ENCODE results near the gene GIMD1. TPM values are rescaled to one million over a fixed set of nuclear protein-coding genes. Genes with fewer than 3 reads are reported as not detected.

Gene GIMD1
- total RNA-seq, 6 experiments from 2014 or later = not detected

GRCh38 chr4:106315476-106315967 is 53.1 kb downstream of the GIMD1 start:
- TF ChIP-seq CTCF (IDR thresholded peaks at IDR 0.05) = no peak
- H3K27me3 Mint-ChIP-seq (ENCODE audit: insufficient read depth) = no peaks in the 10 kb centered on the region
- no peak overlapping the region for H3K27ac Mint-ChIP-seq
- peak; percentile 36 for DNase-seq
- H3K36me3 Mint-ChIP-seq (ENCODE audit: low read depth) = peaks cover 18% of the 10 kb centered on the region
- no peaks in the 10 kb centered on the region for H3K9me3 Mint-ChIP-seq
- no peak overlapping the region for H3K4me3 Mint-ChIP-seq
- peaks cover 48% of the 10 kb centered on the region for H3K4me1 Mint-ChIP-seq (ENCODE audit: low read depth)

GRCh38 chr4:106314960-106315359 is 53.6 kb downstream of the GIMD1 start:
- Mint-ChIP-seq H3K27me3 (ENCODE audit: insufficient read depth) (no peaks in the 10 kb centered on the region), H3K9me3 (no peaks in the 10 kb centered on the region), H3K4me1 (ENCODE audit: low read depth) (peaks cover 53% of the 10 kb centered on the region), H3K4me3 (no peak overlapping the region), H3K36me3 (ENCODE audit: low read depth) (peaks cover 13% of the 10 kb centered on the region), H3K27ac (no peak overlapping the region)
- TF ChIP-seq CTCF (IDR thresholded peaks at IDR 0.05) = no peak
- DNase-seq = no peak

- DNase-seq = no peak
- H3K27ac Mint-ChIP-seq = peak overlapping the region; percentile 93
- TF ChIP-seq CTCF (IDR thresholded peaks at IDR 0.05) = no peak
- H3K4me1 Mint-ChIP-seq (ENCODE audit: low read depth) = peaks cover 54% of the 10 kb centered on the region
- no peaks in the 10 kb centered on the region for H3K27me3 Mint-ChIP-seq (ENCODE audit: insufficient read depth)
- H3K4me3 Mint-ChIP-seq = peak overlapping the region; percentile 79
- peaks cover 13% of the 10 kb centered on the region for H3K36me3 Mint-ChIP-seq (ENCODE audit: low read depth)
- H3K9me3 Mint-ChIP-seq = no peaks in the 10 kb centered on the region
Measured at GRCh38 chr4:106312997-106313522, 55.5 kb downstream of the GIMD1 start.

- Mint-ChIP-seq H3K4me1 (ENCODE audit: low read depth) (peaks cover 54% of the 10 kb centered on the region), H3K27ac (peak overlapping the region; percentile 93), H3K36me3 (ENCODE audit: low read depth) (peaks cover 13% of the 10 kb centered on the region), H3K27me3 (ENCODE audit: insufficient read depth) (no peaks in the 10 kb centered on the region), H3K9me3 (no peaks in the 10 kb centered on the region), H3K4me3 (peak overlapping the region; percentile 79)
- no peak for TF ChIP-seq CTCF (IDR thresholded peaks at IDR 0.05)
- peak; percentile 46 for DNase-seq
Measured at GRCh38 chr4:106312377-106312776, 56.2 kb downstream of the GIMD1 start.

Other genes starting within 250 kb of the GIMD1 start
- 10 to 100 TPM; 21.4 to 37.0 (median 27.1) TPM for gene TBCK, start 52.6 kb downstream of the GIMD1 start, total RNA-seq (2021; fragmentation: NEBNext Ultra II Directional; extraction: Animal tissue kit (Norgen Biotek cat#: 25700))
- gene AIMP1, start 52.2 kb downstream of the GIMD1 start, total RNA-seq (2021; fragmentation: NEBNext Ultra II Directional; extraction: Animal tissue kit (Norgen Biotek cat#: 25700)) = 10 to 100 TPM; 64.7 to 74.9 (median 70.8) TPM